H1 (cell line): Measurements from ENCODE around the gene ZNF599. TPM values are rescaled to one million over a fixed set of nuclear protein-coding genes. Genes with fewer than 3 reads are reported as not detected.

Experiments
- CTCF ChIA-PET: fragments of 300-600 bp; sonication (Branson Sonifier 250); formaldehyde crosslinking; loops from one replicate; lab custom pipeline; 2021; ENCODE audit not compliant: partially characterized antibody; lab: Charles Lee
- POLR2A ChIA-PET: fragments of 300-600 bp; sonication (Branson Sonifier 250); formaldehyde crosslinking; loops from one replicate; lab custom pipeline; 2021; ENCODE audit warnings: inconsistent platforms; ENCODE audit not compliant: partially characterized antibody; lab: Charles Lee
- DNase-seq, 2 experiments: peaks; one replicate each; pipeline versions ENCODE4 v3.0.0 to v3.0.0-alpha.2; 2010 to 2022; ENCODE audit warnings: low spot score in 2 of 2, low read depth in 1 of 2, mixed read lengths in 1 of 2
- FAIRE-seq: peaks from 2 replicates; lab custom pipeline; 2011; peaks lifted over from hg19 to GRCh38; lab: Jason Lieb, UNC
- H2AFZ ChIP-seq: 2 replicates; pipeline ENCODE4 v1.8.1; 2012; ENCODE audit warnings: low read length, inconsistent platforms
- H2AK5ac ChIP-seq: 2 replicates; pipeline ENCODE4 v1.6.1; 2013; ENCODE audit warnings: low read depth, low read length
- H2BK120ac ChIP-seq: replicated peaks from 2 replicates; pipeline ENCODE3; 2013; ENCODE audit warnings: low read depth, low read length, inconsistent platforms
- H2BK12ac ChIP-seq: 2 replicates; pipeline ENCODE4 v1.6.1; 2013; ENCODE audit warnings: low read depth, low read length
- H2BK15ac ChIP-seq: 2 replicates; pipeline ENCODE4 v1.6.1; 2013; ENCODE audit warnings: low read length
- H2BK20ac ChIP-seq: 2 replicates; pipeline ENCODE4 v1.6.1; 2013; ENCODE audit warnings: low read length
- H2BK5ac ChIP-seq: 2 replicates; pipeline ENCODE4 v1.6.1; 2013; ENCODE audit warnings: low read depth, low read length
- H3K14ac ChIP-seq: 2 replicates; pipeline ENCODE4 v1.6.1; 2013; ENCODE audit warnings: inconsistent platforms; ENCODE audit not compliant: insufficient read length
- H3K18ac ChIP-seq: 2 replicates; pipeline ENCODE4 v1.6.1; 2013; ENCODE audit warnings: low read length; ENCODE audit errors: extremely low read depth
- H3K23ac ChIP-seq: 2 replicates; pipeline ENCODE4 v1.6.1; 2013; ENCODE audit warnings: inconsistent platforms; ENCODE audit not compliant: insufficient read length
- H3K23me2 ChIP-seq: 2 replicates; pipeline ENCODE4 v1.6.1; 2013; ENCODE audit warnings: low read depth, low read length
- H3K27ac ChIP-seq: 2 replicates; pipeline ENCODE4 v1.6.1; 2011; ENCODE audit warnings: low read depth, low read length, inconsistent platforms
- H3K27me3 ChIP-seq, 4 experiments: replicated peaks in 1 of 4; 1 replicate in 1 of 4; 2 replicates in 3 of 4; pipeline versions ENCODE4 v1.6.1 to v1.8.1; 2011 to 2013; ENCODE audit warnings: low read length in 3 of 4, mild to moderate bottlenecking in 3 of 4, inconsistent platforms in 2 of 4, mixed read lengths in 2 of 4, moderate library complexity in 1 of 4; ENCODE audit not compliant: control insufficient read depth in 3 of 4, insufficient read depth in 3 of 4; ENCODE audit errors: extremely low read depth in 1 of 4
- H3K36me3 ChIP-seq, 4 experiments: 2 replicates each; pipeline versions ENCODE4 v1.6.1 to v1.8.1; 2011 to 2013; ENCODE audit warnings: mild to moderate bottlenecking in 4 of 4, low read length in 3 of 4, moderate library complexity in 2 of 4, control low read depth in 1 of 4, inconsistent platforms in 1 of 4; ENCODE audit not compliant: insufficient read depth in 4 of 4, control insufficient read depth in 2 of 4
- H3K4ac ChIP-seq: replicated peaks from 2 replicates; pipeline ENCODE3; 2013; ENCODE audit warnings: low read length, low read depth, mixed read lengths, inconsistent platforms; ENCODE audit not compliant: insufficient read length
- H3K4me1 ChIP-seq, 4 experiments: replicated peaks in 1 of 4; 1 replicate in 1 of 4; 2 replicates in 3 of 4; pipeline versions ENCODE4 v1.6.1 to v1.8.1; 2011 to 2013; ENCODE audit warnings: low read length in 3 of 4, inconsistent platforms in 2 of 4, mixed read lengths in 1 of 4; ENCODE audit not compliant: insufficient read depth in 4 of 4, control insufficient read depth in 3 of 4
- H3K4me2 ChIP-seq, 2 experiments: 2 replicates each; pipeline versions ENCODE4 v1.6.1 to v1.8.1; 2011 to 2013; ENCODE audit warnings: low read depth in 2 of 2, low read length in 2 of 2, control low read depth in 1 of 2, inconsistent platforms in 1 of 2, mild to moderate bottlenecking in 1 of 2; ENCODE audit not compliant: insufficient read depth in 1 of 2
- H3K4me3 ChIP-seq, 4 experiments: fragments of 200-600, 300-600 bp in 1 of 4; sonication (generic), shearing (Covaris generic), sonication (Bioruptor Twin) in 1 of 4; 2 replicates each; pipeline versions ENCODE4 v1.5.1 to v1.8.1; 2011 to 2016; ENCODE audit warnings: low read length in 4 of 4, low read depth in 3 of 4, control low read depth in 2 of 4, inconsistent platforms in 2 of 4, mild to moderate bottlenecking in 2 of 4, mixed read lengths in 1 of 4, moderate library complexity in 1 of 4; ENCODE audit not compliant: insufficient read depth in 2 of 4; ENCODE audit errors: extremely low read depth in 1 of 4
- H3K56ac ChIP-seq: replicated peaks from 2 replicates; pipeline ENCODE3; 2013; ENCODE audit warnings: low read depth, mild to moderate bottlenecking, mixed read lengths, low read length, inconsistent platforms; ENCODE audit not compliant: insufficient read length
- H3K79me1 ChIP-seq: 2 replicates; pipeline ENCODE4 v1.6.1; 2013; ENCODE audit warnings: low read depth, low read length, control low read depth
- H3K79me2 ChIP-seq, 2 experiments: 2 replicates each; pipeline versions ENCODE4 v1.6.1 to v1.8.1; 2012 to 2013; ENCODE audit warnings: low read length in 2 of 2, mild to moderate bottlenecking in 2 of 2, inconsistent platforms in 1 of 2; ENCODE audit not compliant: insufficient read depth in 2 of 2, control insufficient read depth in 1 of 2
- H3K9ac ChIP-seq, 4 experiments: replicated peaks in 1 of 4; 1 replicate in 1 of 4; 2 replicates in 3 of 4; pipeline versions ENCODE4 v1.6.1 to v1.8.1; 2011 to 2013; ENCODE audit warnings: low read depth in 3 of 4, low read length in 3 of 4, control low read depth in 2 of 4, mild to moderate bottlenecking in 2 of 4, moderate library complexity in 2 of 4, inconsistent platforms in 1 of 4; ENCODE audit errors: extremely low read depth in 1 of 4
- H3K9me3 ChIP-seq, 2 experiments: 2 replicates each; pipeline versions ENCODE4 v1.6.1 to v1.8.1; 2012 to 2013; ENCODE audit warnings: mild to moderate bottlenecking in 2 of 2, moderate library complexity in 2 of 2, control low read depth in 1 of 2, inconsistent platforms in 1 of 2, low read depth in 1 of 2, low read length in 1 of 2, mixed read lengths in 1 of 2; ENCODE audit not compliant: insufficient read depth in 2 of 2
- H4K20me1 ChIP-seq, 2 experiments: replicated peaks in 1 of 2; 2 replicates each; pipeline versions ENCODE3 to v1.8.1; 2011 to 2013; ENCODE audit warnings: inconsistent platforms in 2 of 2, low read length in 2 of 2, mild to moderate bottlenecking in 1 of 2; ENCODE audit not compliant: insufficient read depth in 2 of 2, control insufficient read depth in 1 of 2
- H4K5ac ChIP-seq: 2 replicates; pipeline ENCODE4 v1.6.1; 2013; ENCODE audit warnings: low read length, low read depth, mixed read lengths, inconsistent platforms; ENCODE audit not compliant: insufficient read length
- H4K8ac ChIP-seq: 2 replicates; pipeline ENCODE4 v1.8.0; 2013; ENCODE audit warnings: mild to moderate bottlenecking, moderate library complexity, low read length, inconsistent platforms; ENCODE audit not compliant: insufficient read depth; ENCODE audit errors: extremely low read depth
- H4K91ac ChIP-seq: replicated peaks from 2 replicates; pipeline ENCODE3; 2013; ENCODE audit warnings: low read length, mixed read lengths, inconsistent platforms; ENCODE audit not compliant: insufficient read length
- BCL11A ChIP-seq, 2 experiments: IDR thresholded peaks; one replicate each; pipeline ENCODE4 v1.6.1; 2011; ENCODE audit warnings: low read depth in 2 of 2, low read length in 2 of 2, mild to moderate bottlenecking in 2 of 2
- CHD1 ChIP-seq: IDR thresholded peaks from 2 replicates; pipeline ENCODE4 v1.6.1; 2012; ENCODE audit warnings: low read depth, low read length, improper control_type of control experiment
- WGBS, 2 experiments: shearing (Covaris generic) in 1 of 2; methylation state at CpG; one replicate each; pipeline versions ENCODE4 v1.1.6 to v1.1.7; 2013 to 2015; ENCODE audit warnings: low lambda C conversion rate in 2 of 2, mixed read lengths in 2 of 2, inconsistent platforms in 1 of 2, low coverage in 1 of 2, missing lambda C conversion rate in 1 of 2; ENCODE audit not compliant: insufficient replicate concordance in 2 of 2, insufficient coverage in 1 of 2, insufficient read length in 1 of 2; ENCODE audit errors: extremely low coverage in 1 of 2, missing lambda C conversion rate in 1 of 2; 5-methylcytosine and 5-hydroxymethylcytosine counted together
- polyA plus RNA-seq, 7 experiments: library from polyadenylated mRNA; depleted of rRNA in 3 of 7; stranded (reverse) in 5 of 7; unstranded in 2 of 7; fragments of >200 nt in 5 of 7; fragments of 200-250 nt in 2 of 7; gene quantifications; 1 replicate in 5 of 7; 2 replicates in 1 of 7; 4 replicates in 1 of 7; pipeline versions ENCODE4 v1.2.1 to v1.2.3, GENCODE V29; 2011 to 2013; ENCODE audit warnings: missing spikeins in 2 of 7, mixed read lengths in 2 of 7
- total RNA-seq: library from RNA; stranded (reverse); fragmentation: NEBNext Ultra II Directional; extraction: Animal tissue kit (Norgen Biotek cat#: 25700); gene quantifications from 2 replicates; pipeline ENCODE4 v1.2.1, GENCODE V29; 2021
- TF ChIP-seq, protein P1 (sequence below): IDR thresholded peaks from 2 replicates; pipeline ENCODE4 v1.6.1; 2012; ENCODE audit warnings: low read length, inconsistent platforms

Gene ZNF599
- total and polyA plus RNA-seq, 2 of the 8 experiments (the other 6 are each of a cell fraction or from before 2014, with no cell fraction given), result 4.8 to 5.4 TPM

DNA sequence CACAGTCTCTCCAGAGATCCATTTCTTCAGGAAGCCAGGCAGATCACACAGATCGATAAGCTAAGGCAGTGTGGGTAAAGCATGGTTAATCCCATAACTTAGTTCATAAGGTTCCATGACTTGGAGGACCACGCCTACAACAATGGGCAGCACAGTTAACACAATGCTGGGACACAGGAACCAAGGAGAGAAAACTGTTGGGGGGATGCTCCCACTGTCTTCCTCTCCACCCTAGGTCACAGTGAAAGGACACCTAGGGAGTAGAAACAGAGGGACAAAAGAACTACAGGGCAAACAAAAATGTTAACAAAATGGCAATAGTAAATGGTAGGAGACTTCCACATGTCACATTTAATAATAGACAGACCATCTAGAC, 59.8 kb downstream of the ZNF599 start:
- H2AFZ ChIP-seq, result no peak overlapping the region
- no peak overlapping the region for H2AK5ac ChIP-seq
- ChIA-PET POLR2A (interaction anchor here (1.4 to 2.4 kb wide), 2 partner anchors 36 to 213 kb away, joined by 4 to 8 read pairs; partner anchors contain the start of genes SCGB2B2 and ZNF302), CTCF (interaction anchor here (0.6 to 6.2 kb wide), 5 partner anchors 17 to 934 kb away, joined by 3 to 46 read pairs (median 3); no protein-coding TSS in a partner anchor)
- FAIRE-seq (no peak), DNase-seq (no peak)
- no peak overlapping the region for H3K56ac ChIP-seq
- no peaks in the 10 kb centered on the region for H4K20me1 ChIP-seq
- H3K23ac ChIP-seq, result no peak overlapping the region
- no peak overlapping the region for H4K5ac ChIP-seq
- H2BK12ac ChIP-seq, result no peak overlapping the region
- no peak overlapping the region for H4K8ac ChIP-seq
- no peak overlapping the region for H3K4me3 ChIP-seq
- no peaks in the 10 kb centered on the region for H3K27me3 ChIP-seq
- H2BK15ac ChIP-seq, result no peak overlapping the region
- no peak overlapping the region for H2BK5ac ChIP-seq
- no peak overlapping the region for H3K27ac ChIP-seq
- no peak overlapping the region for H3K4me2 ChIP-seq
- H3K4ac ChIP-seq, result no peak overlapping the region
- H3K79me1 ChIP-seq, result no peaks in the 10 kb centered on the region
- no peak overlapping the region for H2BK20ac ChIP-seq
- H3K14ac ChIP-seq, result no peak overlapping the region
- H3K9ac ChIP-seq, result no peak overlapping the region
- H3K79me2 ChIP-seq, result no peaks in the 10 kb centered on the region
- peaks cover 31 to 42% of the 10 kb centered on the region in 2 experiments for H3K9me3 ChIP-seq
- no peak overlapping the region for H2BK120ac ChIP-seq
- no peak overlapping the region for H3K18ac ChIP-seq
- 66% methylated on average over 2 of the region's 2 CpGs; no CpG with 5 or more reads in 1 of the 2 experiments for WGBS, 2 experiments
- H3K36me3 ChIP-seq, result no peaks in the 10 kb centered on the region
- H4K91ac ChIP-seq, result no peak overlapping the region
- H3K23me2 ChIP-seq, result no peaks in the 10 kb centered on the region; the same call in 1 of the 2 replicates
- no peaks in the 10 kb centered on the region for H3K4me1 ChIP-seq
- TF ChIP-seq, protein P1, sequence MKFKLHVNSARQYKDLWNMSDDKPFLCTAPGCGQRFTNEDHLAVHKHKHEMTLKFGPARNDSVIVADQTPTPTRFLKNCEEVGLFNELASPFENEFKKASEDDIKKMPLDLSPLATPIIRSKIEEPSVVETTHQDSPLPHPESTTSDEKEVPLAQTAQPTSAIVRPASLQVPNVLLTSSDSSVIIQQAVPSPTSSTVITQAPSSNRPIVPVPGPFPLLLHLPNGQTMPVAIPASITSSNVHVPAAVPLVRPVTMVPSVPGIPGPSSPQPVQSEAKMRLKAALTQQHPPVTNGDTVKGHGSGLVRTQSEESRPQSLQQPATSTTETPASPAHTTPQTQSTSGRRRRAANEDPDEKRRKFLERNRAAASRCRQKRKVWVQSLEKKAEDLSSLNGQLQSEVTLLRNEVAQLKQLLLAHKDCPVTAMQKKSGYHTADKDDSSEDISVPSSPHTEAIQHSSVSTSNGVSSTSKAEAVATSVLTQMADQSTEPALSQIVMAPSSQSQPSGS, result no peak
- no peak for TF ChIP-seq BCL11A (IDR thresholded peaks at IDR 0.05; ENCODE audit: low read depth in 2 of 2, low read length in 2 of 2)
- no peak for TF ChIP-seq CHD1
